K562 (cell line): ENCODE data around the gene DOCK7. TPM values are rescaled to one million over a fixed set of nuclear protein-coding genes. Genes with fewer than 3 reads are reported as not detected.
A peak's percentile ranks its signal among the peaks of the same experiment; 100 is the strongest.

Source experiments
- ATF1 ChIP-seq, 2 experiments: fragments of 450-650 bp in 1 of 2; IDR thresholded peaks; 2 replicates each; pipeline ENCODE4 v1.6.1; 2016; ENCODE audit warnings: missing compliant biosample characterization in 1 of 2, missing genetic modification characterization in 1 of 2
- ATF7 ChIP-seq: fragments of 450-650 bp; IDR thresholded peaks from 2 replicates; pipeline ENCODE4 v1.7.1; 2014; ENCODE audit warnings: mild to moderate bottlenecking, moderate library complexity
- BRD4 ChIP-seq: fragments of 200-600 bp; sonication (generic); IDR thresholded peaks from 2 replicates; pipeline ENCODE4 v1.6.1; 2017; ENCODE audit warnings: inconsistent platforms
- DPF2 ChIP-seq: fragments of 450-650 bp; IDR thresholded peaks from 2 replicates; pipeline ENCODE4 v1.6.1; 2016
- E2F3 ChIP-seq: fragments of 250-450 bp; sonication (Bioruptor Pico); IDR thresholded peaks from 2 replicates; pipeline ENCODE4 v1.4.0; 2020; ENCODE audit warnings: mild to moderate bottlenecking
- FOXK1 ChIP-seq: sonication (generic); formaldehyde crosslinking; IDR thresholded peaks from 2 replicates; pipeline ENCODE4 v1.8.0; 2022; ENCODE audit warnings: missing genetic modification reagents, mild to moderate bottlenecking, borderline replicate concordance
- HDGF ChIP-seq: fragments of 450-650 bp; IDR thresholded peaks from 2 replicates; pipeline ENCODE4 v1.6.1; 2016
- MCM3 ChIP-seq: fragments of 450-650 bp; IDR thresholded peaks from 2 replicates; pipeline ENCODE4 v1.6.1; 2016
- MIER1 ChIP-seq: fragments of 450-650 bp; IDR thresholded peaks from 2 replicates; pipeline ENCODE4 v1.6.1; 2016; ENCODE audit warnings: antibody characterized with exemption, mild to moderate bottlenecking, low read depth
- NFATC3 ChIP-seq: fragments of 450-650 bp; IDR thresholded peaks from 2 replicates; pipeline ENCODE4 v1.6.1; 2017; ENCODE audit warnings: mild to moderate bottlenecking
- NFRKB ChIP-seq: fragments of 450-650 bp; IDR thresholded peaks from 2 replicates; pipeline ENCODE4 v1.6.1; 2016; ENCODE audit warnings: low read depth
- NR4A1 ChIP-seq, 2 experiments: fragments of 250-450 bp in 1 of 2; fragments of 450-650 bp in 1 of 2; sonication (Bioruptor Pico) in 1 of 2; IDR thresholded peaks; 2 replicates each; pipeline versions ENCODE4 v1.4.0 to v1.6.1; 2016 to 2020; ENCODE audit warnings: mild to moderate bottlenecking in 2 of 2, missing compliant biosample characterization in 1 of 2, missing genetic modification characterization in 1 of 2, moderate library complexity in 1 of 2
- TFAP4 ChIP-seq: sonication (generic); formaldehyde crosslinking; IDR thresholded peaks from 2 replicates; pipeline ENCODE4 v1.8.0; 2022; ENCODE audit warnings: missing genetic modification reagents, mild to moderate bottlenecking, moderate library complexity, borderline replicate concordance
- ZBTB33 ChIP-seq: sonication (generic); formaldehyde crosslinking; IDR thresholded peaks from 2 replicates; pipeline ENCODE4 v1.8.1; 2023; ENCODE audit warnings: mild to moderate bottlenecking, missing genetic modification reagents
- ZNF232 ChIP-seq: sonication (generic); formaldehyde crosslinking; IDR thresholded peaks from 2 replicates; pipeline ENCODE4 v1.8.0; 2022; ENCODE audit warnings: mild to moderate bottlenecking, missing genetic modification reagents
- ZNF592 ChIP-seq: fragments of 450-650 bp; IDR thresholded peaks from 2 replicates; pipeline ENCODE4 v1.6.1; 2017; ENCODE audit warnings: antibody characterized with exemption, mild to moderate bottlenecking
- ZNF766 ChIP-seq: fragments of 200-800 bp; sonication (Bioruptor generic); conservative IDR thresholded peaks from 2 replicates; pipeline ENCODE4 v1.6.1; 2016; ENCODE audit warnings: missing genetic modification characterization, missing compliant biosample characterization
- polyA plus RNA-seq, 8 experiments: library from polyadenylated mRNA; depleted of rRNA in 4 of 8; stranded (reverse) in 5 of 8; unstranded in 3 of 8; fragments of >200 nt; fragmentation: Nextera tagmentation in 2 of 8; fragmentation: Illumina TruSeq in 1 of 8; extraction: Ambion mirVana in 2 of 8; extraction: Trizol in 1 of 8; gene quantifications; 2 replicates each; pipeline versions ENCODE4 v1.2.1 to v1.2.3, GENCODE V29; 2011 to 2014; ENCODE audit warnings: inconsistent platforms in 1 of 8, missing spikeins in 1 of 8
- total RNA-seq, 7 experiments: library from RNA; depleted of rRNA in 6 of 7; stranded (reverse); fragments of >200 nt in 6 of 7; fragmentation: Illumina TruSeq in 2 of 7; extraction: Trizol in 2 of 7; gene quantifications; 2 replicates each; pipeline versions ENCODE4 v1.2.1 to v1.2.3, GENCODE V29; 2011 to 2021; ENCODE audit warnings: low replicate concordance in 1 of 7

Gene DOCK7
- total and polyA plus RNA-seq, 9 of the 15 experiments (the other 6 are each of a cell fraction or from before 2014, with no cell fraction given), result 4.9 to 35.1 (median 12.6) TPM

GRCh38 chr1:62435231-62436038, 252.8 kb downstream of the DOCK7 start (continued):
- TF ChIP-seq ZNF592 (0 out of 2 replicates have a peak, but pooled peaks have one; percentile 14), BRD4 (peak; percentile 86), ZBTB33 (CRISPR knock-in tag) (0 out of 2 replicates have a peak, but pooled peaks have one; percentile 60), NFRKB (no peak), E2F3 (CRISPR knock-in tag) (no peak), TFAP4 (CRISPR knock-in tag) (0 out of 2 replicates have a peak, but pooled peaks have one; percentile 4), ZNF766 (CRISPR knock-in tag) (no peak), DPF2 (0 out of 2 replicates have a peak, but pooled peaks have one; percentile 26), FOXK1 (CRISPR knock-in tag) (0 out of 2 replicates have a peak, but pooled peaks have one; percentile 94), HDGF (0 out of 2 replicates have a peak, but pooled peaks have one; percentile 49), NFATC3 (0 out of 2 replicates have a peak, but pooled peaks have one; percentile 58), NR4A1 (CRISPR knock-in tag; IDR thresholded peaks at IDR 0.05) (no peak), NR4A1 (tag; IDR thresholded peaks at IDR 0.05) (no peak), ATF1 (CRISPR knock-in tag; IDR thresholded peaks at IDR 0.05) (no peak), ATF1 (tag; IDR thresholded peaks at IDR 0.05) (no peak), MCM3 (no peak), ATF7 (no peak), MIER1 (no peak), ZNF232 (CRISPR knock-in tag) (0 out of 2 replicates have a peak, but pooled peaks have one; percentile 59)
